GM12872 (cell line): ENCODE data around the gene INPP5B.

ENCODE experiments used
- CTCF ChIP-seq: IDR thresholded peaks from 3 replicates; pipeline ENCODE4 v1.5.1; 2011; ENCODE audit warnings: low read depth, mild to moderate bottlenecking, low read length, moderate library complexity; ENCODE audit not compliant: insufficient read depth

Gene INPP5B

DNA sequence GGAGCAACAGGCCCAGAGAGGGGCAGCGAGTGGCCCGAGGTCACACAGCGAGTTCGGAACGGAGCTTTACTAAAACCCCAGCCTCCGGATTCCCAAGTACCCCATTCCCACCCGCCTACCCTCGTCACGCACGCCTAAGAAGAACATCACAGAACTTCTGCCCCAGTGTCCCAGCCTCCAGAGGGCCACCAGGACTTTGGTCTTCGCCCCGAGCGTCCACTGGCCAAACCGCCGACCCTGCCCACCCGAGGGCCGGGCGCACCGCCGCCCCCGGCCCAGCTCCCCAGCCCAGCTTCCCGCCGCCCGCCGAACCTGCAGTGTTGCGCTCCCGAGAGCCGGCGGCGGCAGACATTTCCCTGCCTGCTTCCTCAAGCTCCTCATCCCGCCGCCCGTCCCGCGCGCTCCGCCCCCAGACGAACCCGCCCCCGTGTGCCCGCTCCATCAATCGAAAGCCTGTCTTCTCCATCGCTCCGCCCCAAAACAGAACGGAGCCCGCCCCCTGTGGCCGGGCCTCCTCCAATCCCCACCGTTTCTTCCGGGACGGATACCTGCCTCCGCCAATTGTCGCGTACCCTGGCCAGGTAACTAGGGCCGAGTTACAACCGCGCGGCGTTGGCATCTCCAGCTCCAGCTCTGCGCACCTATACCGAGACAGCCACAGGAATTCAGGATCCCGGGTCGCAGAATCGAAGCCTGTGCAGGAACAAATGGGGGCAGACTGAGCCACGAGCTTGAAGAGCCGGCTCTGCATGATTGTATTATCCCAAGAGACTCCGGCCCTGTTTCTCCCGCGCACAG lies 15.3 kb downstream of the INPP5B start:
- no peak for TF ChIP-seq CTCF

GRCh38 chr1:37931102-37931360 lies 15.8 kb downstream of the INPP5B start:
- TF ChIP-seq CTCF, result no peak

- no peak for TF ChIP-seq CTCF
These were observed 16.4 kb downstream of the INPP5B start for GRCh38 chr1:37930246-37931101.

DNA sequence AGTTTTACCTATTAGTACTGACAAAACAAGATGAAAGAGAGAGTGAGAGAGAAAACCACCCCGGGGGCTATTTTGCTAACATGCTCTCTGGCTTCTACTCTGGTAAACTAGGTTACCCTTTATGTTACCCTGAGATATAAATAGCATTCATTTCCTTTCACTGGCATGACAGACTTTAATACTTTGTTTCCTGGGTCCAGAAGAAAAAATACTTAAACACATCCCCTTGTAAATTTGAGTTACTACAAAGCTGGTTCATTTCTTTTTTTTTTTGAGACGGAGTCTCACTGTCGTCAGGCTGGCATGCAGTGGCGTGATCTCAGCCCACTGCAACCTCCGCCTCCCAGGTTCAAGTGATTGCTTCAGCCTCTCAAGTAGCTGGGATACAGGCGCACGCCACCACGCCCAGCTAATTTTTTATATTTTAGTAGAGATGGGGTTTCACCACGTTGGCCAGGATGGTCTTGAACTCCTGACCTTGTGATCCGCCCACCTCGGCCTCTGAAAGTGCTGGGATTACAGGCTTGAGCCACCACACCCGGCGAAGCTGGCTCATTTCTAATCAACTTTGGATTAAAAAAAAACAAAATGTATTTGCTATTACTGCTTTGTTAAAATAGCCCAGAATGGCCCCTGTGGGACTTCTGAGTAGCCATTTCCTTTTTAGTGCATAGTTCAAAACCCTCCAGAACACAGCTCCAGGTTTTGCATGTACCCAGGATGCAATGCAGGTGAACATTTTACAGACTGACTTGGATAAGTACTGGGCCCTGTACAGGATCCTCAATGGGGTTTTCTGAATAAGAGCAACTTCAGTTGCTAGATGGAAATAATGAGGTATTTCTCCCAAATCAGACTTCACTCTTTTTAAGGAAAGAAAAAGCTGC lies 20.6 kb downstream of the INPP5B start:
- TF ChIP-seq CTCF, result no peak

- no peak for TF ChIP-seq CTCF
These were observed 21.5 kb downstream of the INPP5B start for GRCh38 chr1:37925316-37925715.

- no peak for TF ChIP-seq CTCF
These were observed 23.3 kb downstream of the INPP5B start for GRCh38 chr1:37923551-37923889.
